B cell (primary cell): Measurements from ENCODE around the gene ZCWPW2. TPM values are rescaled to one million over a fixed set of nuclear protein-coding genes. Genes with fewer than 3 reads are reported as not detected.

Experiments used
- ATAC-seq: fragments of 200-7000 bp; cut with Tn5 transposase; one replicate; pipeline ENCODE4 v1.10.0; 2021; ENCODE audit warnings: low read depth, mild to moderate bottlenecking, moderate number of reproducible peaks, moderate library complexity
- CTCF ChIA-PET: fragments of 350-600 bp; sonication (Branson Sonifier 250); formaldehyde crosslinking; loops from one replicate; lab custom pipeline; 2021; ENCODE audit warnings: antibody characterized with exemption, inconsistent platforms; lab: Charles Lee
- POLR2A ChIA-PET: fragments of 350-600 bp; sonication (Branson Sonifier 250); formaldehyde crosslinking; loops from one replicate; lab custom pipeline; 2021; ENCODE audit warnings: antibody characterized with exemption; lab: Charles Lee
- DNase-seq: peaks from one replicate; pipeline ENCODE4 v3.0.0; 2013
- H2AFZ ChIP-seq: 2 replicates; pipeline ENCODE4 v1.6.1; 2012; ENCODE audit warnings: mild to moderate bottlenecking, low read depth, low read length; ENCODE audit not compliant: insufficient read depth, poor library complexity, severe bottlenecking
- H3K27ac ChIP-seq, 2 donors: 1 replicate in 1 of 2; 2 replicates in 1 of 2; pipeline ENCODE4 v1.5.1; 2012 to 2013; ENCODE audit warnings: low read length in 2 of 2, mild to moderate bottlenecking in 2 of 2, moderate library complexity in 1 of 2
- H3K27me3 ChIP-seq, 4 experiments: fragments of 200-600 bp in 1 of 4; sonication (generic) in 1 of 4; replicated peaks in 1 of 4; 1 replicate in 2 of 4; 2 replicates in 2 of 4; pipeline versions ENCODE4 v1.6.1 to v1.7.0; 2013 to 2016; ENCODE audit warnings: low read length in 3 of 4, mild to moderate bottlenecking in 2 of 4, mixed read lengths in 1 of 4, moderate library complexity in 1 of 4; ENCODE audit not compliant: insufficient read depth in 4 of 4, control insufficient read depth in 3 of 4; ENCODE audit errors: control extremely low read depth in 1 of 4
- H3K36me3 ChIP-seq, 2 experiments: replicated peaks in 1 of 2; 1 replicate in 1 of 2; 2 replicates in 1 of 2; pipeline versions ENCODE4 v1.6.1 to v1.7.1; 2013; ENCODE audit warnings: low read length in 1 of 2; ENCODE audit not compliant: insufficient read depth in 2 of 2, control insufficient read depth in 1 of 2; ENCODE audit errors: control extremely low read depth in 1 of 2, extremely low read depth in 1 of 2
- H3K4me1 ChIP-seq, 2 donors: fragments of 200-600 bp in 1 of 2; sonication (generic) in 1 of 2; 1 replicate in 1 of 2; 2 replicates in 1 of 2; pipeline versions ENCODE4 v1.5.1 to v1.6.1; 2013 to 2017; ENCODE audit warnings: low read length in 2 of 2; ENCODE audit not compliant: control insufficient read depth in 2 of 2, insufficient read depth in 2 of 2
- H3K4me2 ChIP-seq: replicated peaks from 2 replicates; pipeline ENCODE3; 2012; ENCODE audit warnings: mild to moderate bottlenecking, low read depth, low read length; ENCODE audit not compliant: poor library complexity, severe bottlenecking
- H3K4me3 ChIP-seq, 5 experiments: fragments of 200-600 bp in 1 of 5; sonication (generic) in 1 of 5; 1 replicate in 3 of 5; 2 replicates in 2 of 5; pipeline versions ENCODE4 v1.5.1 to v1.7.0; 2011 to 2016; ENCODE audit warnings: low read length in 4 of 5, mild to moderate bottlenecking in 4 of 5, low read depth in 2 of 5, control low read depth in 1 of 5, moderate library complexity in 1 of 5; ENCODE audit not compliant: insufficient read depth in 1 of 5; ENCODE audit errors: control extremely low read depth in 1 of 5, extremely low read depth in 1 of 5
- H3K79me2 ChIP-seq: fragments of 200-600 bp; sonication (generic); one replicate; pipeline ENCODE4 v1.6.0; 2016; ENCODE audit warnings: low read length; ENCODE audit not compliant: control insufficient read depth, insufficient read depth
- H3K9ac ChIP-seq: fragments of 200-600 bp; sonication (generic); 2 replicates; pipeline ENCODE4 v1.6.1; 2017; ENCODE audit warnings: mild to moderate bottlenecking, low read length, moderate library complexity
- H3K9me3 ChIP-seq, 3 donors: one replicate each; pipeline versions ENCODE4 v1.6.1 to v1.7.1; 2013; ENCODE audit warnings: low read length in 2 of 3; ENCODE audit not compliant: control insufficient read depth in 2 of 3, insufficient read depth in 1 of 3; ENCODE audit errors: control extremely low read depth in 1 of 3
- H4K20me1 ChIP-seq: 2 replicates; pipeline ENCODE4 v1.6.0; 2012; ENCODE audit warnings: mild to moderate bottlenecking, low read length; ENCODE audit not compliant: insufficient read depth, control insufficient read depth, poor library complexity, severe bottlenecking
- H3K27ac Mint-ChIP-seq: one replicate; pipeline ENCODE4 v1.8.0; 2021; ENCODE audit warnings: mixed read lengths
- H3K27me3 Mint-ChIP-seq: one replicate; pipeline ENCODE4 v1.8.0; 2021; ENCODE audit warnings: mixed read lengths
- H3K4me1 Mint-ChIP-seq: one replicate; pipeline ENCODE4 v1.8.0; 2021; ENCODE audit warnings: mixed read lengths
- H3K4me3 Mint-ChIP-seq: one replicate; pipeline ENCODE4 v1.8.0; 2021; ENCODE audit warnings: mixed read lengths
- H3K9me3 Mint-ChIP-seq: one replicate; pipeline ENCODE4 v1.8.0; 2022; ENCODE audit warnings: mixed read lengths; ENCODE audit not compliant: insufficient read depth
- EZH2 ChIP-seq: IDR thresholded peaks from 2 replicates; pipeline ENCODE4 v1.6.1; 2012; ENCODE audit warnings: borderline replicate concordance, low read depth, mild to moderate bottlenecking, moderate library complexity, low read length; ENCODE audit not compliant: insufficient read depth, poor library complexity, severe bottlenecking
- WGBS: methylation state at CpG from one replicate; pipeline ENCODE4 v1.1.5; 2013; ENCODE audit warnings: missing lambda C conversion rate; ENCODE audit not compliant: insufficient coverage; 5-methylcytosine and 5-hydroxymethylcytosine counted together
- intact Hi-C: fragments of 100-400 bp; cut with micrococcal nuclease; formaldehyde crosslinking; loops from one replicate; pipeline ENCODE4 v1.10.0; 2022
- polyA plus RNA-seq: library from polyadenylated mRNA; depleted of rRNA; stranded (reverse); fragments of >200 nt; gene quantifications from 2 replicates; pipeline ENCODE4 v1.2.3, GENCODE V29; 2012
- total RNA-seq, 2 donors: library from RNA; stranded (reverse); fragments of 120-200 nt in 1 of 2; gene quantifications; 1 replicate in 1 of 2; 2 replicates in 1 of 2; pipeline versions ENCODE4 v1.2.3 to v1.2.4, GENCODE V29; 2013 to 2022
- TF ChIP-seq, protein P1 (sequence below): fragments of 200-600 bp; IDR thresholded peaks from one replicate; pipeline ENCODE4 v1.8.0; 2022; ENCODE audit warnings: antibody characterized with exemption, mild to moderate bottlenecking

The ZCWPW2 gene
- total and polyA plus RNA-seq, 2 donors (not counting 1 experiment from before 2014, with no cell fraction given) = not detected

DNA sequence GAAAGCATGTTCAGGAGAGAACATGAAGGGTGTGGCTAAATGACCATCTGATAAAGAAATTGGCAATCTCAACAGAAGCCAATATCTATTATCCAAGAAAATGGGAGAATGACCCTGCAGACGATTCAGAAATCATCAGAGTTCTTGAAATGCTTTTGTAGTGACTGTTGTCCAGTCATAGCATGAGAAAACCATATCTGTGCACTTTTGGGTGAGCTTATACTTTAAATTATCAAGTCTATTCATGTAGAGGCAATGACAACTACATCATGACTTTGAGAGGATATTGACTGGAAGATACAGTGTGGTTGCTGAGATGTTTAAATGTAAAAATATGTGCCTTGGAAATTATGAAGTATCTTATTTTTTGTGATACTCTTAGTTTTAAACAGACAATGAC lies 57.7 kb downstream of the ZCWPW2 start:
- Histone ChIP-seq H3K36me3 (no peaks in the 10 kb centered on the region), H3K4me1 (no peaks in the 10 kb centered on the region), H2AFZ (no peak overlapping the region), H4K20me1 (no peaks in the 10 kb centered on the region), H3K9me3 (no peaks in the 10 kb centered on the region), H3K9ac (no peak overlapping the region), H3K4me2 (no peak overlapping the region), H3K4me3 (no peak overlapping the region), H3K79me2 (no peaks in the 10 kb centered on the region), H3K27ac (no peak overlapping the region), H3K27me3 (no peaks in the 10 kb centered on the region)
- DNase-seq = no peak
- TF ChIP-seq EZH2 = no peak
- TF ChIP-seq, protein P1, sequence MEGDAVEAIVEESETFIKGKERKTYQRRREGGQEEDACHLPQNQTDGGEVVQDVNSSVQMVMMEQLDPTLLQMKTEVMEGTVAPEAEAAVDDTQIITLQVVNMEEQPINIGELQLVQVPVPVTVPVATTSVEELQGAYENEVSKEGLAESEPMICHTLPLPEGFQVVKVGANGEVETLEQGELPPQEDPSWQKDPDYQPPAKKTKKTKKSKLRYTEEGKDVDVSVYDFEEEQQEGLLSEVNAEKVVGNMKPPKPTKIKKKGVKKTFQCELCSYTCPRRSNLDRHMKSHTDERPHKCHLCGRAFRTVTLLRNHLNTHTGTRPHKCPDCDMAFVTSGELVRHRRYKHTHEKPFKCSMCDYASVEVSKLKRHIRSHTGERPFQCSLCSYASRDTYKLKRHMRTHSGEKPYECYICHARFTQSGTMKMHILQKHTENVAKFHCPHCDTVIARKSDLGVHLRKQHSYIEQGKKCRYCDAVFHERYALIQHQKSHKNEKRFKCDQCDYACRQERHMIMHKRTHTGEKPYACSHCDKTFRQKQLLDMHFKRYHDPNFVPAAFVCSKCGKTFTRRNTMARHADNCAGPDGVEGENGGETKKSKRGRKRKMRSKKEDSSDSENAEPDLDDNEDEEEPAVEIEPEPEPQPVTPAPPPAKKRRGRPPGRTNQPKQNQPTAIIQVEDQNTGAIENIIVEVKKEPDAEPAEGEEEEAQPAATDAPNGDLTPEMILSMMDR = no peak
- Mint-ChIP-seq H3K27me3 (no peaks in the 10 kb centered on the region), H3K4me1 (no peaks in the 10 kb centered on the region), H3K4me3 (no peak overlapping the region), H3K9me3 (peaks cover 11% of the 10 kb centered on the region), H3K27ac (no peak overlapping the region)
- intact Hi-C loops = no loop called here
- no CpG with 5 or more reads among the region's 1 CpG for WGBS
- ChIA-PET POLR2A (no interaction called here), CTCF (no interaction called here)
- ATAC-seq = no peak

DNA sequence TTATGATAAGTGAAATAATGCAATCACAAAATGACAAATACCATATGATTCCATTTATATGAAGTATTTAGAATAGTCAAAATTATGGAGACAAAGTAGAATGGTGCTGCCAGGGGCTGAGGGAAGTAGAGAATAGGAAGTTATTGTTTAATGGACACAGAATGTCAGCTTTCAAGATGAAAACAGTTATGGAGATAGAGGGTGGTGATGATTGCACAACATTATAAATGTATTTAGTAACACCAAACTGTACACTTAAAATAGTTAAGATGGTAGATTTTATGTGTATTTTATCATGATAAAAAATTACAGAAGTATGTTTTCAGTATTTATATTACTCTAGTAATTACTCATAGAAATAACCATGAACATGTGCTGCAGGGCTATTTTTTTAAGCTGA lies 100.9 kb downstream of the ZCWPW2 start:
- Mint-ChIP-seq H3K4me1 (no peaks in the 10 kb centered on the region), H3K27me3 (no peaks in the 10 kb centered on the region), H3K4me3 (no peak overlapping the region), H3K9me3 (peaks cover 3% of the 10 kb centered on the region), H3K27ac (no peak overlapping the region)
- no peak overlapping the region for H3K27ac ChIP-seq
- no peak overlapping the region for H3K9ac ChIP-seq
- no peak overlapping the region for H3K4me3 ChIP-seq
- intact Hi-C loops = no loop called here
- no peak overlapping the region for H3K4me2 ChIP-seq
- DNase-seq = no peak
- H3K27me3 ChIP-seq = no peaks in the 10 kb centered on the region
- H3K79me2 ChIP-seq = no peaks in the 10 kb centered on the region
- POLR2A ChIA-PET = no interaction called here
- CTCF ChIA-PET = no interaction called here
- TF ChIP-seq, protein P1 = no peak
- no peak for TF ChIP-seq EZH2
- H3K36me3 ChIP-seq = no peaks in the 10 kb centered on the region
- ATAC-seq = no peak
- H2AFZ ChIP-seq = no peak overlapping the region
- H3K9me3 ChIP-seq = peaks cover 0 to 3% (median 0%) of the 10 kb centered on the region in 3 donors
- H3K4me1 ChIP-seq = no peaks in the 10 kb centered on the region
- no peaks in the 10 kb centered on the region for H4K20me1 ChIP-seq
